Suprapubic skin (tissue), 3 donors: ENCODE measurements around the gene ATP8B3.

Experiments
- CTCF ChIP-seq, 2 donors: fragments of 200-600 bp in 1 of 2; fragments of 450-650 bp in 1 of 2; sonication (generic) in 1 of 2; IDR thresholded peaks; one replicate each; pipeline ENCODE4 v1.5.1; 2016 to 2019; ENCODE audit warnings: antibody characterized with exemption in 2 of 2, mild to moderate bottlenecking in 1 of 2, moderate library complexity in 1 of 2
- EP300 ChIP-seq: sonication (generic); formaldehyde crosslinking; IDR thresholded peaks from one replicate; pipeline ENCODE4 v1.6.1; 2017; ENCODE audit warnings: antibody characterized with exemption
- POLR2A ChIP-seq, 2 donors: fragments of 450-650 bp; IDR thresholded peaks; one replicate each; pipeline ENCODE4 v1.6.1; 2017; ENCODE audit warnings: antibody characterized with exemption in 2 of 2, mild to moderate bottlenecking in 2 of 2, moderate library complexity in 2 of 2

- no peak for TF ChIP-seq POLR2A (IDR thresholded peaks at IDR 0.05)
- TF ChIP-seq CTCF (IDR thresholded peaks at IDR 0.05) = no peak
- no peak for TF ChIP-seq EP300
Measured at GRCh38 chr19:1736280-1736679, 75.8 kb downstream of the ATP8B3 start.
